HS-5 (cell line): ENCODE measurements around the gene OR4D11.
A peak's percentile ranks its signal among the peaks of the same experiment; 100 is the strongest.
"Not testable (repeated sequence)": the region's sequence is repeated elsewhere in the genome, so short reads cannot be mapped to it uniquely, and the experiment has no call there.

ENCODE experiments used
- DNase-seq: peaks from one replicate; pipeline ENCODE4 v3.0.0-alpha.2; 2012; ENCODE audit warnings: low read depth

OR4D11 gene

DNA sequence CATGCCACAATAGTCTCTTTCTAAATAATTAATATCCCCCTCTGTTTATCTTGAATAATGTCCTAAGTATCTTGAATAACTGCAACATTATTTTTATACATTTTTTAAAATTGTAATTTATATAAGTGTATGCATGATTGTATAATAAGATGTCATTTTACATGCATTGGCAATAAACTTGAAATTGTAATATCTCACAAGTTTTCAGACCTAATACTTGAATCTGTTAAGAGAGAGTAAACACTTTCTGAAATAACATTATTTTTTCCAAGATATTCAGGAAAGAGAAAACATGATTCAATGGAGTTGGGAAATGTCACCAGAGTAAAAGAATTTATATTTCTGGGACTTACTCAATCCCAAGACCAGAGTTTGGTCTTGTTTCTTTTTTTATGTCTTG is at the start of gene OR4D11:
TSS of gene OR4D11 (plus strand) at position 301 of the 400 bp plus-strand sequence. CDS start at position 301, 0 bp downstream.
- DNase-seq: no peak

DNA sequence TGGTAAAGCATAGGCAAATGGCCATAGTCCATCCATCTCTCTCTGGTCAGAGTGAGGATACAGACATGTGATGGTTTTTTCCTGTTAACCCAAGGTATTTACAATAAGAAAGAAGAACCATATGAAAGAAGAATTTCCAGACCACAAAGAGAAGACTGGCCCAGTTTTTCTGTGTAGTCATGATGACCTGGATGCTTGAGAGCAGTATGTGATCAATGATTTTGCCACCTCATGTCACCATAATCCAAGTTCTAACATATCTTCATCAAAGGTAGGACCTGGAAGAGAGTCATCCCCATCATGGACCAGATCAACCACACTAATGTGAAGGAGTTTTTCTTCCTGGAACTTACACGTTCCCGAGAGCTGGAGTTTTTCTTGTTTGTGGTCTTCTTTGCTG is 46.7 kb upstream of the OR4D11 start, which contains the start of gene OR4D6:
TSS of gene OR4D6 (plus strand) at position 301 of the 400 bp plus-strand sequence. CDS start at position 301, 0 bp downstream.
- DNase-seq: no peak

DNA sequence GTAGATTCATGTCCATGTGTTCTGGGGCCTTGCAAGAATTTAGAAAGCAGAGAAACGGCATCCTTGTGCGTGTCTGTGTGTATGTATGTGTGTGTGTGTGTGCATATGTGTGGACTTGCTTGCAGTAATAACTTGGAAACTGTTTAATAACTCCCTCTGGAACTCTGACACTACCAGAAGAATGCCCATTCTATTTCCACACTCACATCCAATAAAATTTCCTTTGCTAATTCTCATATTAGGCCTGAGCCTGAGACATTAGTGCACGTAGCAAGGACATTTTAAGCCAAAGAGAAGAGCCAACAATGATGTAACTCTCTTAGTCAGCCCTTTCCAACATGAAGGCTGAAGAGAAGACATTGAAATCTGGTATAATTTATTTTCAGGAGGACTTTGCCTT is 43.5 kb upstream of the OR4D11 start:
- DNase-seq: no peak

DNA sequence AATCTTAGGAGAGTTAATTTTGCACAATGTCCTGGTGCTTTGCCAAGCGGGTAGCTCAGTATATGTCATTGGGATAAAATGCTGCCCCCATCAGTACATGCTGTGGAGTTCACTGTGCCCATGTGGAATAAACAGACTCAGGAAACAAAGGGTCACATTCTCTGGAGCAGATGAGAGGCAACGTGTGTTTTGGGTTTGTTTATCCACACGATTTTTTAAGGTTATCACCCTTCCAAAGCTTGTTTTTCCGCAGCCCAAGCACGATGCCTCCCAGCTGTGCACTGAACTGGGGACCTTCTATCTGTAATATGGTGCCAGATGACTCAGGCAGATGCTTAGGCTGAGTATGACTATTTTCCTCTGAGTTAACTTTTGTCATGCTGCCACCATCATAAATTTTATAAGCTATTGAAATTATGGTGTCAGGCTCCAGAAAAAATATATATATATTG is 40.2 kb upstream of the OR4D11 start:
- DNase-seq: peak; percentile 36

DNA sequence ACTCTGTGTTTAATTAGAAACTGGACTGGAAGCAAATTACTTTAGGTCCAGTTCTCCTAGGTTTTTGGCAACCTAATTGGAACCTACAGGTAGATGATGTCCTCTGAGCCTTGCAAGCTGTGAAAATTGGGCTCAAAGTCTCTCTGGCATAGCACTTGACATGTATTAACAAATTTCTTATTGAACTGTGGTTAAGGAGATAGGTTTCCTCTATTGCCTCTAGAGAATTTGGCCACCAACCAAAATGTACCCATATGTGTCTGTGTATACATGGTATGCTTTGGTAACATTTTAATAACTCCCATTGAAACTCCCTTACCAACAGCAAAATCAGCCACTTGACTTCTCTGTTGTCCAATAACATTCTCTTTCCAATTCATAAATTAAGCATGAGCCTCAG is 30.4 kb upstream of the OR4D11 start, which contains the start of gene OR4D10:
TSS of gene OR4D10 (plus strand) at position 301 of the 400 bp plus-strand sequence. CDS start 4,115 bp downstream, outside the sequence.
- no peak for DNase-seq

DNA sequence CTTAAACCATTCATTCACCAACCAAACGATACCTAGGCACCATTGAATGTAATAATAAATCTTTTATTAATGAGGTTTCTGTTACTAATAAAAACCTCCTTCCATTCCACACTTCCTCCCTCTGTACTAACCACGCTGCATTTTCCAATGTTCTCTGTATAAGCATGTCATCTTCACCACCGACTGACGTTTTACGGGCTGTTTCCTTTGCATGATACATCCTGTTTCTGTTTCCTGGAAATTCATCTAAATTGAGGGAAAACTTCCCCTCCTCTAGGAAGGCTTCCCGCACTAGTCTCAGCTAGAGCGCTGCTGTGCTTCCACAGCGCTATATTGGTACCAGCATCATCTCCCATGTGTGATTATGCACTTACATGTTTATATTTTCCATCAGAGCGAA is 28.2 kb upstream of the OR4D11 start:
- no peak for DNase-seq

DNA sequence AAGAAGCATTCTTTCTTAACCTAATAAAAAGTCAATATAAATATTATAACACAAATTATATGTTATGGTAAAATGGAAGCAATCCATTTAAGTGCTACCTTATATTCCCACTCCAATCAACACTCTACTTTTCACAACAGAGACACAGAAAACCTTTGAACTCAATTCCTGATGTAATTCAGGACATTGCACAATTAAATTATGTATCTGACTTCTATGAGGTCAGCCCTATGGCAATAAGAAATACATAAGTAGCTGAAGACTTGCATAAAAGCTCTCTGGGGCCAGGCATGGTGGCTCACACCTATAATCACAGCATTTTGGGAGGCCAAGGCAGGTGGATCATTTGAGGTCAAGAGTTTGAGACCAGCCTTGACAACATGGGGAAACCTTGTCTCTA is 23.5 kb upstream of the OR4D11 start:
- DNase-seq: no peak

DNA sequence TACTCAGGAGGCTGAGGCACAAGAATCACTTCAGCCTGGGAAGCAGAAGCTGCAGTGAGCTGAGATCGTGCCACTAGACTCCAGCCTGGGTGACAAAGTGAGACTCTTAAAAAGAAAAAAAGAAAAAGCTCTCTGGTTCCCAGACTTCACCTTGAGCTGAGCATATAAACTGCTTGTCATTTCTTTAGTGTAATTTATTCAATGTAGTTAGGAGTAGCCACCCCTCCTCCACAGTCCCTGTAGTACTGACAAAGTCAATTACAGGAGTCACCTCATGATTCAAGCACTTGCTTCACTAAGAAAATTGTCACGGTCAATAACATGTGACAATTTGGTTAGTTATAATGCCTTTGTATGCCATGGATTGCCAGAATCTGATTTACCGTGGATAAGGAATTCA is 23.0 kb upstream of the OR4D11 start:
- DNase-seq: no peak

DNA sequence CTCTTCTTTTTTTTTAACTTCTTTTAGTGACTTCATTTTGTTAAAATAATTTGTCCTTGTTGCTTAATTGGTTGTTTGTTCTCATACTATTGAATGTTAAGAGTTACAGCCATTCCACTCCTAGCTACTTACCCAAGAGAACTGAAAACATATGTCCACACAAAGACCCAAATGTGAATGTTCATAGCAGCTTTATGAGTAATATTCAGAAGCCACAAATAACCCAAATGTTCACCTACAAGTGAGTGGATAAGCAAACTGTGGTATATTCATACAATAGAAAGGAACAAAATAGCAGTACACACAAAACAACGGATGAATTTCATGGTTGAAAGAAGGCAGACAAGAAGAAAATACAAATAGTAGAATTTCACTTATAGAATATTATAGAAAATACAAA is 1.4 kb upstream of the OR4D11 start:
- no peak for DNase-seq

DNA sequence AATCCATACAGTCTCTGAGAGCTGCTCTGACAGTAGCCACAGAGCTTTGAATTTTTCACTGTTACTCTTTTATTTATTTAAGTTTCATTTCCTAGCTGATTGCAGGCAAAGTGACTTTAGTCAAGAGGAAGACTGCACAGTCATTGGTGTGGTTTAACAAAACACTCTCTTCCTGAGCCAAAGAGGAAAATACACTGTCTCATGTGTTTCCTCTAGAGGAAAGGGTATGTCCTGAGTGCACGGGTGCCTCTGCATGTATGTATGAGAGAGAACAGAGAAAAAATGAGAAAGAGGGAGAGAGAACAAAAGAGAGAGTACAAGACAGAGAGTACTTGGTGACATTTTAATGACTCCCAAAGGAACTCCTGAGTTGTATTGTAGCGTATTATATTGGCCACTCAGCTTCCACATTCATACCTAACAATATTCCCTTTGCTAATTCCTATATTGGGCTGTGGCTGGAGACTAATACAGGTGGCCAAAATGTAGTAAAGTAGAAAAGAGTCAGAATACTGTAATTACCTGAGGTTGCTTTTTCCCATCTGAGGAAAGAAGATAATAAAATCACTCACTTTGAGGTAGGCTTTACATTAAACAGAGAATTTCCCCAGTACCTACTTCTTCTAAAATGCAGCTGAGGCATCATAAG is 7.7 kb downstream of the OR4D11 start, which contains the start of gene OR4D9:
TSS of gene OR4D9 (plus strand) at position 599 of the 649 bp plus-strand sequence. CDS start 3,374 bp downstream, outside the sequence.
- no peak for DNase-seq

DNA sequence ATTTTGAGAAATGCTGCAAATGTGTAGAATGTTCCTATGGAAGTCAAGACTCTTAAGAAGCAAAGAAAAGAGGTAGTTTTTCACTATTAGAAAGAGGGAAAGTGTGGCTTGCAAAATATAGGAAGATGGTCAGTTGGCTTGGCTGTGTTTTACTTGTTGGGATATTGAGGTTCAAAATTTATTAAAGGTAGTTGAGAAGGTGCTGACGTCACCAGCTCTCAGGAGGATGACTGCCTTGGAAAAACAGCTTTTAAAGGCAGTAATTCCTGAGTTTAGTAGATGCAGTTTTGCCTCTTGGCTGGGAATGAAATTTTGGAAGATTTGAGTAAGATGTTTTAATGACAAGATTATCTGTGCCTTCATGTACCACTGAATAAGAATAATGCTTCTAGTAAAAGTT is 8.3 kb downstream of the OR4D11 start:
- no peak for DNase-seq

DNA sequence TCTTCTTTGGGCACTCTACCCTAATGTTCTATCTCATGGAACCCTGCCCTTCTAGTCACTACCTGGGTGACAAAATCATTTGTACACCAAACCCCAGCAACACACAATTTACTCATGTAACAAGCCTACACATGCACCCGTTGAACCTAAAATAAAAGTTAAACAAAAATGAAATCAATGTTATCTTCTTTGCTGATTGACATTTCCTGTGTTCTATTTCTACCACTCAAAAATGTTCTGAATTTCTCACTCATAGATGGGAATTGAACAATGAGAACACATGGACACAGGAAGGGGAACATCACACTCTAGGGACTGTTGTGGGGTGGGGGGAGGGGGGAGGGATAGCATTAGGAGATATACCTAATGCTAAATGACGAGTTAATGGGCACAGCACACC is 16.8 kb downstream of the OR4D11 start:
- not testable (repeated sequence) for DNase-seq

DNA sequence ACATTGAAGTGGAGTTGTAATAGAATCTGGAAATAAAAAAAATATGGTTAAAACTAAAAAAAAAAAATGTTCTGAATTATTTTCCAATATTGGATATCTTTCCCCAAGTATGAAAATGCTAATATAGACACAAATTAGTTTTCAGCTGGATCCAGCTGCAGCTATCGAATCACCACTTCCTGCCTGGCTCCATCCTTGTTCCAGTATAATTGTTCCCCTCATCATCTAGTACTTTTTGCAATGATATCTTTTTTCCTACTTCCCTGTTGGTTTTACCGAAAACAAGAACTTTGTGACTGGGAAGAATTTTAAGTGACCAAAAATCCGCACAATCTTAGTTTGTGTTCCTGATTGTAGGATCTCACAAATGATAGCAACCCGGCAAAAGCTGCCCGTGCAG is 17.4 kb downstream of the OR4D11 start:
- DNase-seq: no peak

DNA sequence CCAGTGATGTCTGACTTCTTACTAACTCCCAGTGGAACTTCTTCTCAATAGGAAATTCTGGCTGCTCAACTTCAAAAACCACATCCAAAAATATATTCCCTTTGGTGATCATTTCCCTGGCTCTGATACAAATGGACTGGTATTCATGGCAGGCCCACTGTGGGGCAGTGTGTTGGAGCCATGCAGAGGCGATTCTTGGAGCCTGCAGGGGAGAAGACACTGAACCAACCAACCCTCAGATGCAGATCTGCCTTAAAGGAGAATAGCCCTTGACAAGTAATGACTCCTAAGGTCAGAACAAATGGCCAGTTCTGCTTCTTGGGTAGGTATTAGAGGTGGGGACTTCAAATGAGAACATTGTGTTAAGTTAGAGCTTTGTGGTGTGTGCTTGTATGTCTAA is 20.2 kb downstream of the OR4D11 start:
- DNase-seq: no peak

DNA sequence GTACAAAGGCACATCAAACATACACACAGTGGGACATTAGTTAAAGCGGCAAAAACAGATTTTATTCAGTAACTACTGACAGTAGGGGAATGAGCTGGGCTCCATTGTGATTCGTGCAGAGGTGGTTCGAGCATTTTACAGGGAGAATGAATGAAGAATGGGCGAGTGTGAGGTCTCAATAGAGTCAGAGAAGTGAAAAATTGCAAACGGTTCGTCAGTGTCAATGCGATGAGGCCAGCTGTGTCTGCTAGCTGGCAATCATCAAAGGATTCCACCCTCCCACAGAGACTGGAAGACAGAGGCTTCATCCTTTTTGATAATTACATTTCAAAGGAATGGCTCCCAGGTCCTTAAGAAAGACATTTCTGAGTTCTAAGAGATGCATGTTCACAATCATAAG is 25.3 kb downstream of the OR4D11 start:
- no peak for DNase-seq

DNA sequence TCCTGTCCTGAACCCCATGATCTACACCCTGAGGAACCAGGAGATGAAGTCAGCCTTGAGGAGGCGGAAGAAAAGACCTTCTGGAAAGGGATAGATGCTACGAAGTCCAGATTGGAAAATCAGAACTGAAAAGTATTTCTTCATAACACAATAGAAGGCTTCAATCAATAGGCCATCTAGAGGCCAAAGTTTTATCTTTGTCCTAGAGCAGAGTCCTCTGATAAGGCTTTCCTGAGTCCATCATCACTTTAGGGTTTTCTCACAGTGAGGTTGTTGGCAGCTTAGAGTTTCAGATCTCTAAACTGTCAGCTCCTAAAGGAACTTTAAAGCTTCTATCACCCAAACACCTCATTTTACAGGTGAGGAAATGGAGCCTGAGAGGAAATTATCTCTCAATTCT is 29.2 kb downstream of the OR4D11 start:
- DNase-seq: no peak

DNA sequence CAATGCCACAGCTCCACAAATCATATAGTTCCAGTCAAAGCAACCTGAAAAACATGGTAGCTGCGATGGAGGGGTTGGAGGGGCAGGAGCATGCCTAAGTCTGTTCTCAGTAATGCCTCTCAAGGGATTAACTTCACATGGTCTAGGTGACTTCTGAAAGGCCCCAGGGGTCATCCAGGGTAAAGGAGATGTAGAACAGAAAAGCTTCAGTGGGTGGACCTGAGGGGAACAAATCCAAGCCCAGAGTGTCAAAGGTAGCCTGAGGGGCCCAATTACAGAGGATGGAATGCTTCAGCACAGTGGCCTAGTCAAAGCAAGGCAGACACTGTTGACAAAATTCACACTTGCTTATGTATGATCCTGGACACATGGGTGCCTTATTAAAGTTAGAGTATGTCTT is 31.3 kb downstream of the OR4D11 start:
- DNase-seq: no peak

DNA sequence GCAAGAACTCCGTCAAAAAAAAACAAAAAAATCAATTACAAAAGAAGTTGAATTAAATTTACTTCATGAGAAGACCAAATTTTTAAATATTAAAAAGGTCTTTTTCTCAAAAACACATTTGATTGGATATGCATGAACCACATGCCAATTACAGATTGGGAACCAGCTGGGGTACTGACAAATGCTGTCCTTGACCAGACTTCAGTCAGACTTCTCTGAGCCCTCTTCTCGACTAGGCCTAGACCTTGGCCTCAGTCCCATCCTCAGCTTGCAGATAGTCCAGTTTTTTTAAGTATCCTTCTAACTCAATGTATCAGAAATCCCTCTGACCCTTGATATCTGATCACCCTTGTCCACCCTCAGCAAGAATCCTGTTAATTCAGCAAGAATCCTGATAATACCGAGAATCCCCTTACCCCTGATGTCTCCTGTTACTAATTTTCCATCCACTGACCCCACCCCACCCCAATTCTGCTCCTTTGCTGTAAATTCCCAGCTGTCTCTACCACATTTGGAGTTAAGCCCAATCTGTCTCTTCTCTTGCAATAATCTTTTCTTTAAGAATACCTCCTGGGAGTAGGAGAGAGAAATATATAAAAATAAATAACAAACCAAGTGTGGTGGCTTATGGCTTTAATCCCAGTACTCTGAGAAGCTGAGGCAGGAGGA is 38.9 kb downstream of the OR4D11 start:
- no peak for DNase-seq

DNA sequence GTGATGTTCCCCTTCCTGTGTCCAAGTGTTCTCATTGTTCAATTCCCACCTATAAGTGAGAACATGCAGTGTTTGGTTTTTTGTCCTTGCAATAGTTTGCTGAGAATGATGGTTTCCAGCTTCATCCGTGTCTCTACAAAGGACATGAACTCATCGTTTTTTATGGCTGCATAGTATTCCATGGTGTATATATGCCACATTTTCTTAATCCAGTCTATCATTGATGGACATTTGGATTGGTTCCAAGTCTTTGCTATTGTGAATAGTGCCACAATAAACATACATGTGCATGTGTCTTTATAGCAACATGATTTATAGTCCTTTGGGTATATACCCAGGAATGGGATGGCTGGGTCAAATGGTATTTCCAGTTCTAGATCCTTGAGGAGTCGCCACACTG is 40.3 kb downstream of the OR4D11 start:
- DNase-seq: not testable (repeated sequence)

DNA sequence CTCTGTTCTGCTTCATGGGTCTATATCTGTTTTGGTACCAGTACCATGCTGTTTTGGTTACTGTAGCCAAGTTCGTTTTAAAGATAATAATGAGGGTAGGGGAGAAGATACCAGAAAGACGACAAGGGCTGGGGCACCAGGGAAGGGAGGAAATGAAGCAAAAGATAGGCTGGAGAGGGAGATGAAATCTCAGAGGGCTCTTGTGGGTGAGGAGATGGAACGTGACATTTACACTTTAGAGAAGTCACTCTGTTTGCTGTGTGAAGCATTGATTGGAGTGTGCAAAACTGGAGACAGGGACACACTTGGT is 41.4 kb downstream of the OR4D11 start:
- no peak for DNase-seq

DNA sequence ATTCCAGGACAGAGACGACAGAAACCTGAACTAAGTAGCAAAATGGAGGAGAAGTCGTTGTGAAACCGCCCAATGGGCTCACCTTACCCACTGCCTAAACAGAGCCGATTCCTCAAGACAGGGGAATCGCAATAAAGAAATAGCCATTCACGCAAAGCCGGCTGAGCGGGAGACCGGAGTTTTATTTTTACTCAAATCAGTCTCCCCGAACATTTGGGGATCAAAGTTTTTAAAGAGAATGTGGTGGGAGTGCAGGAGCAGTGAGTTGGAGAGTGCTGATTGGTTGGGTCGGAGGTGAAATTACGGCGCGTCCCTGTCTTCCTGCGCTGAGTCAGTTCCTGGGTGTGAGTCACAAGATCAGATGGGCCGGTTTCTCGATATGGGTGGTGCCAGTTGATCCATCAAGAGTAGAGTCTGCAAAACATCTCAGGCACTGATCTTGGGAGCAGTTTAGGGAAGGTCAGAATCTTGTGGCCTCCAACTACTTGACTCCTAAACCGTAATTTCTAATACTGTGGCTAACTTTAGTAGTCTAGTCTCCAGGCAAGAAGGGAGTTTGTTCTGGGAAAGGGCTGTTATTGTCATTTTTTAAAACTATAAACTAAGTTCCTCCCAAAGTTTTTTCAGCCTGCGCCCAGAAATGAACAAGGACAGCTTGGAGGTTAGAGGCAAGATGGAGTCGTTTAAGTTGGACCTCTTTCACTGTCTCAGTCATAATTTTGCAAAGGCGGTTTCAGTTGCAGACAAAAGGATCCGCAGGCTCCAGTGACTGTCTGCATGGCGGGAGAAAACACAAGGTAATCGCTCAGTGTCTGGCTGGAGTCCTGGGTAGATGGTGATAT is 42.0 kb downstream of the OR4D11 start:
- DNase-seq: peak; percentile 51

DNA sequence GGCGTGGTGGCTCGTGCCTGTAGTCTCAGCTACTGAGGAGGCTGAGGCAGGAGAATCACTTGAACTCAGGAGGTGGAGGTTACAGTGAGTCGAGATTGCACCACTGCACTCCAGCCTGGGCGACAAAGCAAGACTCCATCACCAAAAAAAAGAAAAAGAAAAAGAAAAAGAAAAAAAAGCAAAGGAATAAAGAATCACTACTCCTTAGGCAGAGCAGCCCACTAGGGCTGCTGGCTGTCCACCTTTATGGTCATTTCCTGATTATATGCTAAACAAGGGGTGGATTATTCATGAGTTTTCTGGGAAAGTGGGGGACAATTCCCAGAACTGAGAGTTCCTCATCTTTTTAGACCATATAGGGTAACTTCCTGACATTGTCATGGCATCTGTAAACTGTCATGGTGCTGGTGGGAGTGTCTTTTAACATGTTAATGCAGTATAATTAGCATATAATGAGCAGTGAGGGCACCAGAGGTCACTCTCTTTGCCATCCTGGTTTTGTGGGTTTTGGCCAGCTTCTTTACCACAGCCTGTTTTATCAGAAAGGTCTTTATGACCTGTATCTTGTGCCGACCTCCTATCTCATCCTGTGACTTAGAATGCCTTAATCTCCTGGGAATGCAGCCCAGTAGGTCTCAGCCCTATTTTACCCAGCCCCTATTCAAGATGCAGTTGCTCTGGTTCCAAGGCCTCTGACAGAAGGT is 44.4 kb downstream of the OR4D11 start:
- not testable (repeated sequence) for DNase-seq
